ENCODE data around the gene ADAMTS10.
"Not testable (repeated sequence)": the region's sequence is repeated elsewhere in the genome, so short reads cannot be mapped to it uniquely, and the experiment has no call there.

The ADAMTS10 gene

GRCh38 chr19:8610041-8610935, at the start of gene ADAMTS10:
Gene ADAMTS10 (minus strand): TSS chr19:8610715. CDS start chr19:8605710, 5,005 bp downstream.
- DNase-seq (ENCODE audit: low read depth in 1 of 2, low spot score in 1 of 2) = peak; percentile 8 to 18

GRCh38 chr19:8659905-8660304, 49.4 kb upstream of the ADAMTS10 start:
- no peak for DNase-seq (ENCODE audit: low read depth in 1 of 2, low spot score in 1 of 2)

GRCh38 chr19:8657869-8658268, 47.4 kb upstream of the ADAMTS10 start:
- no peak for DNase-seq (ENCODE audit: low read depth in 1 of 2, low spot score in 1 of 2)

DNA sequence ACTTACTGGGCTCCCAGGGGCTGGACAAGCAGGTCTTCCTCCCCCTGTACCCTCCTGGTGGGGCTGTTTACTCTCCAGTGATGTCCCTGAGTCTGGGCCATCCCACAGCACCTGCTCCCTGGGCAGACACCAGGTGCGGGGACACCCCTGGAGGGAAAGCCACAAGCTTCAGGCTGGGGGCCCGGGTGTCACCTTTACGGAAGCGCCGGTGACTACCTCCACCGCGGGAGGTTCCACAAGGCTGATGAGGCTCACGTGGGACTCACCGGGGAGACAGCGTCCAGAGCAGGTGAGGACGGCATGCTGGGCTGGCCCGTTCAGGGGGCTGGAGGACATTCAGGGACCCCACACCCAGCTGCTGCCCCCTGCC, 44.8 kb upstream of the ADAMTS10 start:
- DNase-seq (ENCODE audit: low read depth in 1 of 2, low spot score in 1 of 2) = no peak

- DNase-seq (ENCODE audit: low read depth in 1 of 2, low spot score in 1 of 2) = peak; percentile 50 to 61
These were observed 44.2 kb upstream of the ADAMTS10 start for GRCh38 chr19:8654591-8655339.

DNA sequence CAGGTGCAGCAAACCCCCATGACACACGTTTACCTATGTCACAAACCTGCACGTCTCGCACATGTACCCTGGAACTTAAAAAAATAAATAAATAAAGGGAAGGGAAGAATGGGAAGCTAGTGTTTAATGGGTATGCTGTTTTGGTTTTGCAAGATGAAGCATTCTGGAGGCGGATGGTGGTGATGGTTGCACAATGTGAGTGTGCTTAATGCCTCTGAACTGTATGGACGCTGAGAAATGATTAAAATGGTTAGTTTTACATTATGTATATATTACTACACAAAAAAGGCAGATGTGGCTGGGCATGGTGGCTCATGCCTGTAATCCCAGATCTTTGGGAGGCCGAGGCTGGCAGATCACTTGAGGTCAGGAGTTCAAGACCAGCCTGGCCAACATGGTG, 37.7 kb upstream of the ADAMTS10 start:
- DNase-seq (ENCODE audit: low read depth in 1 of 2, low spot score in 1 of 2) = no peak

- DNase-seq (ENCODE audit: low read depth in 1 of 2, low spot score in 1 of 2) = no peak
These were observed 33.5 kb upstream of the ADAMTS10 start for GRCh38 chr19:8643860-8644653.

DNA sequence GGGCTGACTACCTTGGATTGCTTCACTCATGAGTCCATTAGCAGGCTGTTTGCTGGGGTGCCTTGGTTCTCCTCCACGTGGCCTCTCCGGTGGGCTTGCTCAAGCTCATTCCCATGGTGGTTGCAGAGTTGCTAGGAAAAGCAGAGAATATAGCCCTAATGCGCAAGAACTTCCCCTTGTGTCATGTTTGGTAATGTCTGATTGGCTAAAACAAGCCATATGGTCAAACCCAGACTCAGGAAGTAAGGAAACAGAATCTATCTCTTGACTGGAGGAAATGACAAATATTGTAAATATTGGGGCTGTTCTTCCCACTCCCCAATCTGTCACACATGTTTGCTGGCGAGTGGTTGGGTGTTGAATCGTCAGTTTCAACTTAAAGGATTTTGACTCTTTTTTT, 32.0 kb upstream of the ADAMTS10 start:
- no peak for DNase-seq (ENCODE audit: low read depth in 1 of 2, low spot score in 1 of 2)

GRCh38 chr19:8641908-8642547, 31.5 kb upstream of the ADAMTS10 start:
- no peak for DNase-seq (ENCODE audit: low read depth in 1 of 2, low spot score in 1 of 2)

DNA sequence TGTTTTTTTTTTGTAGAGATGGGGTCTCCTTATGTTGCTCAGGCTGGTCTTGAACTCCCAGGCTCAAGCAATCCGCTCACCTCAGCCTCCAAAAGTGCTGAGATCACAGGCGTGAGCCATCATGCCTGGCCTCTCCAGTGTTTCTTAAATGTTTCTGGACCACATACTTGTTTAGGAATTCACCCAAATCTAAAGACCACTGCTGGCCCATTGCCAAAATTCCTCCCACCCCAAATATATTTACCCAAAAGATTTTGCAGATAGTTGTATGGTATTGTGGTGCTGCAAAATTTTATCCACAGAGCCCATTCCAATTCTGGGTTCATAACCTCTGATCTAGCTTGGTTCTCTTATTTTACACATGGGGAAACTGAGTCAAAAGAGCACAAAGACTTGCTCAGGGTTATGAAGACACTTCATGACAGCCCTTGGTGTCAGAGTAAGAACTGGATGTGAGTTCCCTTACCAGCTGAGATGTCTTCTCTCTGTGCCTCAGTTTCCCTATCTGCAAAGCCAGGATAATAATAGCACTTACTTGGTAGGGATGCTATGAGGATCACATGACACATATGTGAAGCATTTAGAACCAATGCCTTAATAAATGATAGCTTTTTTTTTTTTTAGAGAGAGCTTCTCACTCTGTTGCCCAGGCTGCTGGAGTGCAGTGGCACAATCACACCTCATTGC, 30.8 kb upstream of the ADAMTS10 start:
- no peak for DNase-seq (ENCODE audit: low read depth in 1 of 2, low spot score in 1 of 2)

DNA sequence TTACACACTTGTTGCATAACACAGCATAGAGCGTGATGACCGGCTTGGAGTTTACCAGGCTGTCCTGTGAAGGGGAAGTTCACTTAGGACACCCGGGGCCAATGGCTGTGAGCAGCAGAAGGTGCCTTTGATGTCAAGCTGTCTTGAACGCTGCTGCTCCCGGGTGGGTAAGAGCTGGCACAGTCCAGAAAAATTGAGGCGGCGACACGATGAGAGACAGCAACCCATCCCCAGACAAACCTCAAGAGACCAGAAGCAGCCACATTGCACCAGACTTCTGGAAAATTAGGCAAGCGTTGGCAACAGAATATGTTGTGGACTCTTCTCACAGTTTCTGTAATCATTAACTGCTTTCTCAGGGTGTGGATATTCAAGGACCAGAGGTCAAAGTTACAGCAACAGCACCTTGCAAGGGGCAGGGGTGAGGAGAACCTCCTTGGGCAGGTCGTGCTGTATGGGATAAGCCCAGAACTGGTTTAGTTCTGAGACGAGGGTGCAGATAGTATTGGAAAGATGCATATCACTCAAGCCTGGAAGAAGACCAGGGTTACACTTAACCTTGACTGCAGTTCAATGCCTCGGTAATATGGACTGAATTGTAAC, 30.0 kb upstream of the ADAMTS10 start:
- no peak for DNase-seq (ENCODE audit: low read depth in 1 of 2, low spot score in 1 of 2)

GRCh38 chr19:8639821-8640401, 29.4 kb upstream of the ADAMTS10 start:
- no peak for DNase-seq (ENCODE audit: low read depth in 1 of 2, low spot score in 1 of 2)

DNA sequence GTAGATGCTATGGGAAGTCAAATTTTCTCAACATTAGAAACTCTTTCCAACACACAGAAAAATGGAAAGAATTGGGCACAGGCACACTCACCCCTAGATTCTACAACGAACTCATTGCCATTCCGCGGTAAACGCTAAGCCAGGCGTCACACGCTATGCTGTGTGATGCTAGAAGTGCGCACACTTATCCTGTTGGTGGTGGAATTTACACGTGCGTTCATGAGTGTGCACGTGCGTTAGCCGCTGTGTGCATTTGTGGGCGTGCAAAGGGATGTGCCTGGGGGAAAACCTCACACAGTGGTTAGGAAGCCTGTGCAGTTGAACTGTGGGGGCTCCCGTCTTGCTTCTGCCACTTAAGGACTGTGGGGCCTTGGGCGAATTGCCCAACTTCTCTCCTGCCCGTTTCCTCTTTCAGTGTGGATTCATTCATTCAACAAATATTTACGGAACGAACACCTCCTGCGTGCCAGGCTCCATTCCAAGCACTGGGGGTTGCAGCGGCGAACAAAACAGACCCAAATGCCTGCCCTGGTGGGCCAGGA, 27.6 kb upstream of the ADAMTS10 start:
- no peak for DNase-seq (ENCODE audit: low read depth in 1 of 2, low spot score in 1 of 2)

DNA sequence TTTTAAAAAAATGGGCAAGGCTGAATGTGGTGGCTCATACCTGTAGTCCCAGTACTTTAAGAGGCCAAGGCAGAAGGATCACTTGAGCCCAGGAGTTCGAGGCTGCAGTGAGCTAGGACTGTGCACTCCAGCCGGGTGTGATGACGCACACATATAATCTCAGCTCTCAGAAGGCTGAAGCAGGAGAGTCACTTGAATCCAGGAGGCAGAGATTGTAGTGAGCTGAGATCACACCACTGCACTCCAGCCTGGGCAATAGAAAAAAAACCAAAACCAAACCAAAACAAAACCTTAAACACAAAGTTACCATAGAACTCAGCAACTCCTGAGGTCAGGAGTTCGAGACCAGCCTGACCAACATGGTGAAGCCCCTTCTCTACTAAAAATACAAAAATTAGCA, 26.6 kb upstream of the ADAMTS10 start:
- DNase-seq (ENCODE audit: low read depth in 1 of 2, low spot score in 1 of 2) = not testable (repeated sequence)

GRCh38 chr19:8635422-8635821, 24.9 kb upstream of the ADAMTS10 start:
- DNase-seq (ENCODE audit: low read depth in 1 of 2, low spot score in 1 of 2) = no peak

GRCh38 chr19:8631425-8631819, 20.9 kb upstream of the ADAMTS10 start:
- DNase-seq (ENCODE audit: low read depth in 1 of 2, low spot score in 1 of 2) = no peak

- no peak for DNase-seq (ENCODE audit: low read depth in 1 of 2, low spot score in 1 of 2)
These were observed 20.4 kb upstream of the ADAMTS10 start for GRCh38 chr19:8630796-8631424.

DNA sequence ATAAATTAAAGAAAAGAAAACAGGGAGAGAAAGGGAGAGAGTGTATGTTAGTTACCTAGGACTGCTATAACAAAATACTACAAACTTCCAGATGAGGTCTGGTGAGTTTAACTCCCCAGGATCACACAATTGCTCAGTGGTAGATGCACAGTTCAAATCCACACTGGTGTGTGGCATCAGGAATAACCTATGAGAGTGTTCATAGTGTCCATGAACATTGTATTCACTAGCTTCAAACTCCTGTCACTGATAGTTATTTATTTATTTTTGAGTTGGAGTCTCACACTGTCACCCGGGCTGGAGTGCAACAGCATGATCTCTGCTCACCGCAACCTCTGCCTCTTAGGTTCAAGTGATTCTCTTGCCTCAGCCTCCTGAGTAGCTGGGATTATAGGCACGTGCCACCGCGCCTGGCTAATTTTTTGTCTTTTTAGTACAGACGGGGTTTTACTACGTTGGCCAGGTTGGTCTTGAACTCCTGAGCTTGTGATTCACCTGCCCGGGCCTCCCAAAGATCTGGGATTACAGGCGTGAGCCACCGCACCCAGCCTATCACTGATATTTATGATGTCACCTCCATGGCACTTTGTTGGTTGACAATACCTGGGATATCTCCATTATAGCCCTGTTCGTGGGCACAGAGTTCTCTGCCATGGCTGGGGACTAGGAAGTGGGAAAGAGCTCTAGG, 19.6 kb upstream of the ADAMTS10 start, which contains the start of gene NFILZ:
TSS of gene NFILZ (plus strand) at position 638 of the 688 bp plus-strand sequence. CDS start 46,133 bp downstream, outside the sequence.
- DNase-seq (ENCODE audit: low read depth in 1 of 2, low spot score in 1 of 2) = no peak
